Measurements from ENCODE around the gene AP1S3.

AP1S3 gene

GRCh38 chr2:223837287-223838061 is at the start of gene AP1S3 (continued):
- no peak for TF ChIP-seq PRDM4 (tag by site-specific recombination; IDR thresholded peaks at IDR 0.05)
- TF ChIP-seq ZNF707 (tag by site-specific recombination; IDR thresholded peaks at IDR 0.05): no peak
- TF ChIP-seq ZNF600 (tag by site-specific recombination; IDR thresholded peaks at IDR 0.05): no peak
- TF ChIP-seq SCRT1 (tag by site-specific recombination; IDR thresholded peaks at IDR 0.05; ENCODE audit: borderline replicate concordance): no peak
- no peak for TF ChIP-seq ELK4 (IDR thresholded peaks at IDR 0.05; ENCODE audit: borderline replicate concordance, low read depth, low read length)
- no peak for TF ChIP-seq ZNF138 (tag by site-specific recombination; IDR thresholded peaks at IDR 0.05; ENCODE audit: borderline replicate concordance)
- no peak for TF ChIP-seq ZBTB7A (tag by site-specific recombination; IDR thresholded peaks at IDR 0.05; ENCODE audit: low read depth)
- peak; percentile 94 for TF ChIP-seq ZNF366 (tag by site-specific recombination; conservative IDR thresholded peaks at IDR 0.05)
- TF ChIP-seq GLIS1 (tag by site-specific recombination; IDR thresholded peaks at IDR 0.05): no peak; the same call in 1 of the 2 replicates
- peak; percentile 93 for TF ChIP-seq PATZ1 (tag by site-specific recombination; IDR thresholded peaks at IDR 0.05)
- no peak; the same call in 1 of the 2 replicates for TF ChIP-seq ZNF391 (tag by site-specific recombination; IDR thresholded peaks at IDR 0.05; ENCODE audit: borderline replicate concordance, low read depth)
- no peak for TF ChIP-seq ZNF610 (tag by site-specific recombination; IDR thresholded peaks at IDR 0.05; ENCODE audit: borderline replicate concordance)
- TF ChIP-seq KLF1 (tag by site-specific recombination; IDR thresholded peaks at IDR 0.05): no peak
- peak; percentile 51; the same call in 1 of the 2 replicates for TF ChIP-seq HIC1 (tag by site-specific recombination; IDR thresholded peaks at IDR 0.05)
- TF ChIP-seq IKZF3 (tag by site-specific recombination; IDR thresholded peaks at IDR 0.05): no peak
- no peak for TF ChIP-seq FEZF1 (tag by site-specific recombination; IDR thresholded peaks at IDR 0.05)
- TF ChIP-seq HOXA7 (CRISPR knock-in tag; IDR thresholded peaks at IDR 0.05; ENCODE audit: borderline replicate concordance): no peak
- no peak for TF ChIP-seq ZNF416 (tag by site-specific recombination; IDR thresholded peaks at IDR 0.05)
- no peak for TF ChIP-seq ZNF473 (tag by site-specific recombination; IDR thresholded peaks at IDR 0.05)
- TF ChIP-seq ZNF501 (tag by site-specific recombination; IDR thresholded peaks at IDR 0.05): 0 out of 2 replicates have a peak, but pooled peaks have one; percentile 21
- peak; percentile 57 for TF ChIP-seq ZNF341 (tag by site-specific recombination; IDR thresholded peaks at IDR 0.05; ENCODE audit: low read depth)
- no peak for TF ChIP-seq ZNF585B (tag by site-specific recombination; IDR thresholded peaks at IDR 0.05)
- TF ChIP-seq ZFHX2 (tag by site-specific recombination; conservative IDR thresholded peaks at IDR 0.05): peak; percentile 71
- TF ChIP-seq ZFP41 (tag by site-specific recombination; IDR thresholded peaks at IDR 0.05; ENCODE audit: borderline replicate concordance): no peak
- TF ChIP-seq ZNF155 (tag by site-specific recombination; IDR thresholded peaks at IDR 0.05): no peak
- TF ChIP-seq ZNF624 (tag by site-specific recombination; IDR thresholded peaks at IDR 0.05): no peak
- TF ChIP-seq ZNF266 (tag by site-specific recombination; IDR thresholded peaks at IDR 0.05; ENCODE audit: low read depth): no peak
- no peak for TF ChIP-seq ZNF302 (tag by site-specific recombination; IDR thresholded peaks at IDR 0.05; ENCODE audit: low read depth)
- TF ChIP-seq ZFP37 (tag by site-specific recombination; IDR thresholded peaks at IDR 0.05): 0 out of 2 replicates have a peak, but pooled peaks have one; percentile 27
- TF ChIP-seq ZNF561 (tag by site-specific recombination; IDR thresholded peaks at IDR 0.05; ENCODE audit: borderline replicate concordance): peak; percentile 50; the same call in 1 of the 2 replicates
- TF ChIP-seq ZNF768 (tag by site-specific recombination; IDR thresholded peaks at IDR 0.05): no peak
- peak; percentile 93 for TF ChIP-seq ZBTB6 (tag by site-specific recombination; IDR thresholded peaks at IDR 0.05)

Measured in HEK293 (cell line).